SKM-1 (cell line): ENCODE results near the gene MYBBP1A.
"Not testable (repeated sequence)": the region's sequence is repeated elsewhere in the genome, so short reads cannot be mapped to it uniquely, and the experiment has no call there.

Experiments
- DNase-seq: peaks from one replicate; lab custom pipeline; 2025; ENCODE audit not compliant: unreplicated experiment; lab: John Stamatoyannopoulos, UW

The MYBBP1A gene

DNA sequence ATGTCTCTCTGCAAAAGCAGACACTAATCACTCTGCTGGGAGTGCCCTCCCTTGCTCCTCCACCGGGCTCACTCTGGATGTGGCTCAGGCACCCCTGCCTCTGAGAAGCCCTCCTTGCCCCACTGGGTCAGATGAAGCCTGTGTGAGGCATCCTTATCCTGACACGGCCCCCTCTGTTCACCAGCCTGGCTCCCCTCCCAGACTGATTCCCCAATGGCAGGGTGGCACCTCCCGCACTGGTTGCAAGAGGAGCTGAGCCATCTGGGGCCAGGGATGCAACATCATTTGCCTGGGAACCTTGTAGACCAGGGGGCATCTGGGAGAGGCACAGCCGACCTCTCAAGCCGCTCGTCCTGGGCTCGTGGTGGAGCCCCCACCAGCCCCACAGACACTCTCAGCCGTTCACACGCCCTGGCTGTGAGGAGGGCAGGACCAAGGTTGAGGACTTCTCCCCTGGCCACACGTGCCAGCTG is 35.8 kb upstream of the MYBBP1A start:
- DNase-seq, result no peak

GRCh38 chr17:4590042-4590441 is 34.9 kb upstream of the MYBBP1A start:
- DNase-seq, result not testable (repeated sequence)

DNA sequence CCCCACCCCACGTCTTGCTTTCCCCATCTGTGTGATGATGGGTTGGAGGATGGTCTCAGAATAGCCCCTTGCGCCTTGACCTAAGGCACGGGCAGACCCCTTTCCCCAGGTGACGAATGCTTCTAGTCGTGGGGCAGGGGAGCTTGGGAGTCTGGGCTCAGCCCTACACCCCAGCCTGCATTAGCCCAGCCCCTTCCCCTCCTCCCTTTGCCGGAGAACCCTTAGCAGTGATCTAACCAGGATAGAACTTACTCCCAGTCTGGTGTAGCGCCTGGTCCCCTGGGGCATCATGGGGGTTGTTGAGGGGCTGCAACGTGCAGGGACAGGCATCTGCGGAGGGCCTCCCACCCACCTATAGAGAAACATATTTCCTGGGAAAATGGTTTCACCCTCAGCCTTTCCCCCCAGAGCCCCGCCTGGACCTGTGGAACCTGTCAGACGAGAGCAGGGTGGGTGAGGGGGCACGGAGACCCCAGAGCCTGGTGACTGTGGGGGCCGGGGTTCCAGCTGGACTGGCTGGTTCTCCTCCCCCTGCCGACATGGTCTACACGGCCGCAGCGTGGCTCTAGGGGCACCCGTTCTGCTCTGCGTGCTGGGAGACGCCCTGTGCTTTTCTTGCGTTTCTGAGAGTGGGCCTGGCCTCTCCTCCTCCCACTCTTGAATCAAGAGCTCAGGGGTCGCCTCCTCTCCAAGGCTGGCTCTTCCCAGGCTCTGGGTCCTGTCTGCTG is 33.9 kb upstream of the MYBBP1A start:
- no peak for DNase-seq

DNA sequence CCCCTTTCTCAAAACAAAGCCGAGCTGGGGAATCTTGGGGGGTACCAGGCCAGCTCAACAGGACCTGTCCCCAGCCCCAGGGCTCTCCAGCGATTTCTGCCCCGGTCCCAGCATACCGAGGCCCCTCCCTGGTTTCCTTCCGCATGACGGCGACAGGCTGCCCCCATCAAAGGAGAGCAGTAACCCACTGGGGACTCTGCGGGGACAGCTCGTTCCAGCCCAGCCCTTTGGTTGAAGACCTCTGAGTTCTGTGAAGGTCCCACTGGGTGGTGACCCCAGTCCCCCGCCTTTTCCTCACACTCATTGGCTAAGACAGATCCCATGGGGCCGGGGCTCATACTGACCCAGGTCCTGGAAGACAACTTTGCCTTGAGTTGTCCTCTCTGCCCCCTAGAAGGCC is 33.2 kb upstream of the MYBBP1A start:
- DNase-seq, result no peak

- DNase-seq, result no peak
These were observed 32.6 kb upstream of the MYBBP1A start for GRCh38 chr17:4587803-4588202.

GRCh38 chr17:4587195-4587594 is 32.0 kb upstream of the MYBBP1A start:
- no peak for DNase-seq

GRCh38 chr17:4586043-4586442 is 30.9 kb upstream of the MYBBP1A start:
- DNase-seq, result no peak

DNA sequence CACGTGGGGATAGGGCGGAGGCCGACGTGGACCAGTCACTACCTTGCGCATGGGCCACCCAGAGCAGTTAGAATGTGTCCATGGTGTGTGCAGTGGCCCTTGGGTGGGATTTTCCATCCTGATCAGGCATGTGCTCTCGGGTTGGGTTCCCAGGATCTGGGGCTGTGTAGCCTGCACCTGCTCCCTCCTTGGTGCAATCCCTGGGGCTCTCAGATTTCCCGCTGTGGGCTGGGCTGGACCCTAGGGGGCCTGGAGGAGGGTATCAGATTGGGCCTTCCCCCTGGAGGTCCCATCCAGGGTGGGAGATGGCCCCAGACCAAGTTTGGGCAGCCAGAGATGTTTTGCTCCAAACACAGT is 30.4 kb upstream of the MYBBP1A start:
- no peak for DNase-seq

- no peak for DNase-seq
These were observed 29.9 kb upstream of the MYBBP1A start for GRCh38 chr17:4584917-4585637.

GRCh38 chr17:4584101-4584916 is 29.1 kb upstream of the MYBBP1A start, which contains the start of gene SMTNL2:
TSS of gene SMTNL2 (plus strand) at chr17:4584529. CDS start at chr17:4584606, 77 bp downstream.
- DNase-seq, result no peak

- no peak for DNase-seq
These were observed 28.6 kb upstream of the MYBBP1A start for GRCh38 chr17:4583782-4584100.

GRCh38 chr17:4583206-4583605 is 28.0 kb upstream of the MYBBP1A start:
- DNase-seq, result no peak

DNA sequence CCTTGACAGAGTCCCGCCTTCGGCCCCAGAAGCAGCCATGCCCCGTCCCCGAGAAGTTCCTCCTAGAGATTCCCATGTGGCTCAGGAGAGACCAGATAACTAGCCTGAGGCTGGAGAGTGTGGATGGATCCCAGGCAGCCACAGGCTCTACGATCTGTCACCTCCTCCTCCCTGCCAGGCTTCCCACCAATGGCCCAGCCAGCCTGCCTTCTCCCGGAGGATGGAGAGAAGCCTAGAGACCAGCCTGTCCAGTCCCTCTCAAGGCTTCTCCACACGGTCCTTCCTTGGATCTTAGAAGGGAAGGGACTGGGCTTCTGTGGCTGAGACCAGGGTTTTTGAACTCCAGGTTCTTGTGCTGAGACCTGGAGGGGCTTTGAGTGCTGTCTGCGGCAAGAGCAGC is 27.5 kb upstream of the MYBBP1A start:
- no peak for DNase-seq

GRCh38 chr17:4582101-4582501 is 26.9 kb upstream of the MYBBP1A start:
- no peak for DNase-seq

- DNase-seq, result no peak
These were observed 25.1 kb upstream of the MYBBP1A start for GRCh38 chr17:4580291-4580690.

DNA sequence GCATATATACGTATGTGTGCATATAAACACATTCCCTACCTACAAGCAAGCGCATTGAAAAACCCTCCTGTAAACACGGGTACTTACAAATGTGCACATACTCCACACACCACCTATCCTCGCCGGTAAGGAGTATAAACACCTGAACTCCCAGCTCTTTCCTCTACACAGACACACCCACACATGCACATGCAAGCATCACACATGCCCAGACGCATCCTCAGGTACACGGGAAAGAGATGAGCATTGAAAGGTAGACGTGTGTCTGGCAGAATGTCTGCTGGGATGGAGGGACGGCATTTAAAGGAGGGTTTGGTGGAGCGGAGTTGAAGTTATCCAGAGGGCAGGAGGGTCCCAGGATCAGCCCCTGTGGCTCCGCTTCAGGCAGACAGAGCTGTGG is 24.5 kb upstream of the MYBBP1A start:
- no peak for DNase-seq

- DNase-seq, result not testable (repeated sequence)
These were observed 23.2 kb upstream of the MYBBP1A start for GRCh38 chr17:4578349-4578748.

DNA sequence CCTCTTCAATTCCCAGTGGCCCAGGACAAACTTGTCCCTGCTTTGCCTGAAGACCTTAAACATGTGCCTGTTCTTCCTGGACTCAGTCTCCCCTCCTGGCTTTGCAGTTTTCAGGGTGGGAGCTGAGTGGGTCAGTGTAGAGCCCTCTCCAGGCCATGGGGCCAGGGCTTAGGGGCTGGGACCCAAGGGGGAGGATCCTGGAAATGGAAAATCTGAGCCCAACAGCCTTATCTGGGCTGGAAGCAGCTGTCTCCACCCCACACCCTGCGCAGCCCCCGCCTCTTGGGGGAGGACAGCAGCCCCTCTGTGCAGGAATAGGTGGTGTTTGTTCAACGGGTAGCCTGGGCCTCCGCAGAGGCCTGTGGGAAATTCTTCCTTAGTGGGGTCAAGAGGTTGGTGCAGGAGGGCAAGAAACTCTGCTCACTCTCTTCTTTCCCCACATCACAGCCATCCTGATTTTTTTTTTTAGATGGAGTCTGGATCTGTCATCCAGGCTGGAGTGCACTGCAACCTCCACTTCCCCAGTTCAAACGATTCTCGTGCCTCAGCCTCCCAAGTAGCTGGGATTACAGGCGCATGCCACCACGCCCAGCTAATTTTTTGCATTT is 22.3 kb upstream of the MYBBP1A start:
- no peak for DNase-seq

DNA sequence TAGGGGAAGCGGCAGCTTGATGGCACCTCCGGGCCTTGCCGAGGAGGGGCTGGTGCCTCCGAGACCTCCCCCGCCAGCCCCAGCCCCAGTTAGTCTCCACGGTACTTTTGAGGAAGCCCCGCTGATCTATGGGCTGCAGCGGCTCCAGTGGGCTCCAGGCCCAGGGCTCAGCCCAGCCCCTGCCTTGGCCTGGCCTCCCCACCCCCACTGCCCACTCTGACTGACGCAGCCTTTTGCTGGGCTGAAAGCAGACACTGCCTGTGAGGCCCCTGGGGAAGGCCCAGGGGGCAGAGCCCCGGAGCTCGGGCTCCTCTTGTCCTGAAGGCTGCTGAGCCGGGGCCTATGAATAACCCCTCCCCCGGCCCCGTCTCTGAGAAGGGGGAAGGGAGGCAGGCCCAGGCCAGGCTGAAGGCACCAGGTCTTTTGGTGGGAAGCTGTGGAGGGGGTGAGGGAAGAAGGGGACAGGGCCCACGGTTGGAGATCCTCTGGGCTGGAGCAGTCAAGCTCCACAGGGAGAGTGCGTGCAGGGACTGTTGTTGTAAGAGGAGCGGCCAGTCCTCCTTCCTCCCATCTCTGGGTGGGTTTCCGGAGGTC is 21.6 kb upstream of the MYBBP1A start:
- no peak for DNase-seq

DNA sequence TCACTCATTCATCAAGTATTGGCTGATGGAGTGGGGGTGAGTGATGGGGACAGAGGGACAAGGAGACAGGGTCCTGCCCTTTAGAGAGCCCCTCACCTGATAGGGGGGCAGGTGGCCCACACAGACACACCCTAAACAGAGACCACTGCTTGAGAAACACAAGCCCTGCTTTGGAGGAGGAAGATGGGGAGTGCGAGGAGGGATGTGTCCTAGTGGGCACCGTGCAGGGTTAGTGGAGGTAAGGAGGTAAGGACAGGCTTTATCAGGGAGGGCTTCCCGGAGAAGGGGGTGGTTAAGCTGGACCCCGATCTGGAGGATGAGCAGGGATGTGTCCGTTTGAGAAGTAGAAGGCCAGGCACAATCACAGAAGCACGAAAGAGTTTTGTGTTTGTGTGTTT is 21.0 kb upstream of the MYBBP1A start:
- no peak for DNase-seq

GRCh38 chr17:4574448-4575045 is 19.4 kb upstream of the MYBBP1A start:
- no peak for DNase-seq
